ENCODE measurements around the gene CATSPER3. TPM values are rescaled to one million over a fixed set of nuclear protein-coding genes. Genes with fewer than 3 reads are reported as not detected.

Gene CATSPER3
- total and polyA plus RNA-seq, 2 experiments from 2014 or later: 1.6 TPM; not detected in 1

GRCh38 chr5:135059000-135059923, 91.6 kb downstream of the CATSPER3 start:
- Histone ChIP-seq H3K4me1 (ENCODE audit: low read depth) (no peaks in the 10 kb centered on the region), H3K27me3 (peaks cover 83% of the 10 kb centered on the region), H3K27ac (no peak overlapping the region), H3K9me3 (ENCODE audit: low read depth) (no peaks in the 10 kb centered on the region), H3K36me3 (no peaks in the 10 kb centered on the region), H3K4me3 (no peak overlapping the region)
- no peak for TF ChIP-seq CTCF (IDR thresholded peaks at IDR 0.05; ENCODE audit: low read depth, low read length)
- no peak for DNase-seq (ENCODE audit: low read depth in 1 of 2, low spot score in 1 of 2)

- Histone ChIP-seq H3K27me3 (peaks cover 83% of the 10 kb centered on the region), H3K27ac (no peak overlapping the region), H3K4me1 (ENCODE audit: low read depth) (no peaks in the 10 kb centered on the region), H3K9me3 (ENCODE audit: low read depth) (no peaks in the 10 kb centered on the region), H3K4me3 (no peak overlapping the region), H3K36me3 (no peaks in the 10 kb centered on the region)
- TF ChIP-seq CTCF (IDR thresholded peaks at IDR 0.05; ENCODE audit: low read depth, low read length): no peak
- DNase-seq (ENCODE audit: low read depth in 1 of 2, low spot score in 1 of 2): no peak
Observed at GRCh38 chr5:135060021-135060420, 92.3 kb downstream of the CATSPER3 start.

GRCh38 chr5:135061001-135061400, 93.3 kb downstream of the CATSPER3 start:
- Histone ChIP-seq H3K36me3 (no peaks in the 10 kb centered on the region), H3K27ac (no peak overlapping the region), H3K4me3 (no peak overlapping the region), H3K27me3 (peaks cover 81% of the 10 kb centered on the region), H3K9me3 (ENCODE audit: low read depth) (no peaks in the 10 kb centered on the region), H3K4me1 (ENCODE audit: low read depth) (no peaks in the 10 kb centered on the region)
- no peak for DNase-seq (ENCODE audit: low read depth in 1 of 2, low spot score in 1 of 2)
- TF ChIP-seq CTCF (IDR thresholded peaks at IDR 0.05; ENCODE audit: low read depth, low read length): no peak

Other genes with a start within 250 kb of the CATSPER3 start
- gene CAMLG, start 229.4 kb upstream of the CATSPER3 start, total RNA-seq: 27.2 and 42.4 TPM in 2 replicates
- 22.7 and 28.4 TPM in 2 replicates for gene CAMLG, start 229.4 kb upstream of the CATSPER3 start, polyA plus RNA-seq
- 16.1 and 25.9 TPM in 2 replicates for gene DDX46, start 209.1 kb upstream of the CATSPER3 start, total RNA-seq
- 20.0 and 24.2 TPM in 2 replicates for gene DDX46, start 209.1 kb upstream of the CATSPER3 start, polyA plus RNA-seq
- gene C5orf24, start 121.9 kb upstream of the CATSPER3 start, total RNA-seq: 57.4 and 57.9 TPM in 2 replicates
- gene C5orf24, start 121.9 kb upstream of the CATSPER3 start, polyA plus RNA-seq: 49.5 and 62.5 TPM in 2 replicates
- 184 and 200 TPM in 2 replicates for gene TXNDC15, start 93.5 kb upstream of the CATSPER3 start, total RNA-seq
- 69.4 and 73.5 TPM in 2 replicates for gene TXNDC15, start 93.5 kb upstream of the CATSPER3 start, polyA plus RNA-seq
- 6.4 and 9.8 TPM in 2 replicates for gene PCBD2, start 62.8 kb upstream of the CATSPER3 start, total RNA-seq
- 13.0 and 15.3 TPM in 2 replicates for gene PCBD2, start 62.8 kb upstream of the CATSPER3 start, polyA plus RNA-seq
- 0.07 TPM in 1 of 2 replicates, not detected in the other for gene PITX1, start 66.3 kb downstream of the CATSPER3 start, total RNA-seq
- gene PITX1, start 66.3 kb downstream of the CATSPER3 start, polyA plus RNA-seq: 0.35 and 0.80 TPM in 2 replicates

Data from cardiac muscle cell (in vitro differentiated cells and primary cell).